GM21423 (cell line): ENCODE measurements around the gene CLASP1.
"Not testable (repeated sequence)": the region's sequence is repeated elsewhere in the genome, so short reads cannot be mapped to it uniquely, and the experiment has no call there.

Source experiments
- ATAC-seq: cut with Tn5 transposase; IDR thresholded peaks from one replicate; pipeline ENCODE4 v1.9.1; 2021; ENCODE audit warnings: mild to moderate bottlenecking, moderate library complexity; ENCODE audit not compliant: unreplicated experiment

Gene CLASP1

DNA sequence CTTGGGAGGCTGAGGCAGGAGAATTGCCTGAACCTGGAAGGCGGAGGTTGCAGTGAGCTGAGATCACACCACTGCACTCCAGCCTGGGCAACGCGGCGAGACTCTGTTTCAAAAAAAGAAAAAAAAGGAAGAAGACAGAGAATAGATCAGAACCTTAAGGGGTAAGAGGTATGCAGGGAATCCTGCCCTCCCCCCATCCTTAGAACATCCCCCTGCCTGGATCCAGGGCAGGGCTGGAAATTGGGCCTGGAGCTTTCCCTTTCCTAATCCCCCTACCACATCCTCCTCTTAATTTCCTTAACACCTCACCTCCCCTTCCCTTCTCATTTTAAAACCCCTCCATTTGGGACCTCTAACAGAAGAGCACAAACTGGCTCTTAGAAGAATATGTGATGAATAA is 62.1 kb downstream of the CLASP1 start:
- ATAC-seq = no peak

DNA sequence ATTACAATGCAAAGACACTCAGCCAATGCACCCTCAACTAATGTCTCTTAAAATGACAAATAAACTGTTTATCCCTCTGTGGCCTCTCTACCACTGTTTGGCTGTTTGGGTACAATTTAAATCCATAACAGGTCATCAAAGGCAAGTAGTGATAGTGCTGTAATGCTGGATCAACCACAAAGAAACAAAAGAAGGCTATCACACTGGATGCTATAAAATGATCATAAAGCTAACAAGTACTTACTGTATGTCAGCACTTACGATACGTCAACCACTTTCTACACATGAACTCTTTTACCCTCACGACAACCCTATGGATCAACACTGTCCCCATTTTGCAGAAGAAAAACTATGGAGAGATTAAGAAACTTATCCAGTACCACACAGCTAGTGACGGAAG is 64.5 kb downstream of the CLASP1 start:
- ATAC-seq = no peak

DNA sequence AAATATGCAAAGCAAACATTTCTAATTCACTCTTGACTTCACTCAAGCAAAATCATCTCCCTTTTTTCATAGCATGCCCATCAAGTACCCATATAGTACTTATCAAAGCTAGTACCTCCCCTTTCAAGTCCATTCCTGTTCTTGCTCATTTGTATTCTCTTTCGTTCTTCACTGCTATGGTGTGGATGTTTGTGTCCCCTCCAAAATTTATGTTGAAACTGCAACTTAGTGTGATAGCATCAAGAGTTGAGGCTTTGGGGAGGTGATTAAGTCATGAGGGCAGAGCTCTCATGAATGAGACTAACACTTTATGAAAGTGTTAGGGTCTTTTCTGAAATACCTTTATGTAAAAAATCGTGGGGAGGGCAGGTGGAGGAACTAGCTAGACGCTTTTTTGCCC is 65.7 kb downstream of the CLASP1 start:
- ATAC-seq = no peak

DNA sequence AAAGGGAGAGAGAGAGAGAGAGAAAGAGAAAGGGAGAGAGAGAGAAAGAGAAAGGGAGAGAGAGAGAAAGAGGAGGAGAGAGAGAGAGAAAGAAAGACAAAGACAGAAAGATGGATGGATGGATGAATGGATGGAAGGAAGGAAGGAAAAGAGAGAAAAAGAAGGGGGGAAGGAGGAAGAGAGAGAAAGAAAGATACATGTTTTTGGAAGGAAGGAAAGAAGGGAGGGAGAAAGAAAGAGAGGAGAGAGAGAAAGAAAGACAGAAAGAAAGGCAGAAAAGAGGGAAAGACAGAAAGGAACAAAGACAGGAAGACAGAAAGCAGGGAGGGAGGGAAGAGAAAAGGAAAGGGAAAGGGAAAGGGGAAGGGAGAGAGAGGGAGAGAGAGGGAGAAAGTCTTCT is 67.0 kb downstream of the CLASP1 start:
- ATAC-seq = no peak

GRCh38 chr2:121579309-121579708 is 70.0 kb downstream of the CLASP1 start:
- ATAC-seq = no peak

GRCh38 chr2:121577381-121577780 is 71.9 kb downstream of the CLASP1 start:
- ATAC-seq = no peak

- ATAC-seq = no peak
Measured at GRCh38 chr2:121576263-121576662, 73.0 kb downstream of the CLASP1 start.

- ATAC-seq = no peak
Measured at GRCh38 chr2:121575800-121576199, 73.5 kb downstream of the CLASP1 start.

DNA sequence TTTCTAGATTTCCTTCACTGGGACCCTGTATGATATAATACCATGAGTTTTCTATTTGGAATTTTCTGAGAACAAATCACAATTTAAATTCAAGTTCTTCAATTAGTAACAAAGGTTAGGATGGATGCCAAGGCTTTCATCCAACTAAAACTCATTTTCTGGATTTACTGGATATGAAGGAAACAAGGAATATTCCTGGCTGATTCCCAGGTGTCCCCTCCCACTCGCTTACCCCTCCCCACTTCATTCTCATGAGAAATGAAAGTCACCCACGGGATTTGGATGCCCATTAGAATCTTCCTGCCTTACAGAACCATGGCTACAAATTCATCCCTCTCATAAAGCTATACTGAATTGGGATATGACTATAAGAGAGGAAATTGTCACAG is 78.6 kb downstream of the CLASP1 start:
- ATAC-seq = no peak

DNA sequence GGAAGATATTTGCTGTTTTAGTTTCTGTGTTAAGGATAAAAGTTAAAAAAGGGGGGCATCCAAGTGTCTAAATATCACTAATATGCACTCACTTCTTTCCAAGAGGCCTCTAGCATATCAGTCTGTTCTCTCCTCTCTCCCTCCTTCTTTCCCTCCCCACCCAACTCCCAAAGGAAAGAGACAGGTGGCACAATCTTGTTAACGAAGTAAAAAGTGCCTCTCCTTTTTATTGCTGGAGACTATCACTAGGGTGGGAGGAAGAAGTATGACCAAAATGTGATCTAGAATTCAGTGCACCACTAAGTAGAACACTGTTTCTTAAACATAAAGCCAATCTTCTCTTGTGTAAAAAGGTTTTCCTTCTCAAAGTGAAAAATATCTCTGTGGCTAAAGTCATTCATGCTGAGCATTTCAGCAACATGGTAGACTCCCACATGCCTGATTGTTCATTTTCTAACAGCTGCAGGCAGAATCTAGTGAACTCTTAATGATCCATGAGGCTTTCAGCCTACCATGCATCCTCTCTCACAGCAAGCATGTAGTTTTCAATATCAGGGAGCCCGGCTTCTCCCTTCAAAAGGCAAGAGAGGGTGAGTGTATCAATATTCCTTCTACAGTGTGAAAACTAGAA is 79.1 kb downstream of the CLASP1 start:
- no peak for ATAC-seq

GRCh38 chr2:121567957-121568409 is 81.3 kb downstream of the CLASP1 start:
- ATAC-seq = no peak

- ATAC-seq = no peak
Measured at GRCh38 chr2:121567452-121567851, 81.8 kb downstream of the CLASP1 start.

DNA sequence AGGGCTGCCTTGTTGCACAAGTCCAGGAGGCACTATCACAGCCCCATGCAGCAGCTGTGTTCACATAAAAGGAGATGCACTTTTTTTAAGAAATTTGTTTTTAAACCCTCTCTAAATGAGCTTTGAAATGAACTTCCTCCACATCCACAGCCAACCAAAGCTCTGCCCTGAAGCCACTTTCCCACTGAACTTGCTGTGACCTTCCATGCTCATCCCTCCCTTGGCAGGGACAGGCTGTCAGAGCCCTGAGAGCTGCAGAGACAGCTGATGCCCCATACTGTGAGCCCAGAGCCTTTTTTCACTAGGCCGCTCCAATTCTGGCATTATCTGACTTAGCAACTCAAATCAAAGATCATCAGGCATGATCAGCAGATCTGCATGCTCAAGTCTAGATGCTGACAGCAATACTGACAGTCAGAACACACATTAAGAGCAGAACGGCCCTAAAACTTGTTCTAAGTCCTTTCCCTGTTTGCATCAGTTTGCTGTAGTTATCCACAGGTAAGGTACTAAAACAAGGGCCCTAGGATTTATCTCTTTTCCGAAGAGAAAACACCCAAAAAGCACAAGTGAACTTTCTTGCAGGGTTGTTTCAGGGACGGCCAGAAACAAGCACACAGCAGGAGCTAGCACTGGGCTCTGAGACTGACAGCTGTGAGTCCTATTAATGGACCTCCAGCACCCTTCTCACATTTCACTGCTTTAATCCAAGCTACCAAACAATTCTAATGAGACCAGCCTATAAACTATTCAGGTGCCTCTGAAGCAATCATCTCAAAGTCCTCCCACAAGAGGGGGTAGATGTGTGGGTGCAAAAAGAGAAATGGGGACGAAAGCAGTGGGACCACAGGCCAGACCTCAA is 83.6 kb downstream of the CLASP1 start:
- ATAC-seq = no peak

DNA sequence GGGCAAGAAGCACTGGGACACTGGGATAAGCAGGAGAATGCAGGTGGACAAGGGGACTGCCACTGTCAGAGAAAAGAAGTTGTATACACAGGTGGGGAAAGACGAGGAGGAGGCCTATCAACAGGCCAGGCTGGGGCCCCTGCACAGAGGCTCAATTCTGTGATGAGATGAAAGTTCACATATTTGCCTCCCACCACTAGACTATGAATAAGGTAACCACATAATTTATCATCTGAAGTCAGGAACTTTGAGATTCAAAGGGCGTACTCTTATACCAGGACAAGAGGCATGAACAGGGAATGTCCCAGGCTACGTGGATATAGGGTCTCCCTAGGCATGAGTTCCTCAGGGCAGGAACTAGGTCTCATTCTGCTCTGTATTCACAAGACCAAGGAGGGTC is 84.4 kb downstream of the CLASP1 start:
- ATAC-seq = no peak

GRCh38 chr2:121563754-121564153 is 85.5 kb downstream of the CLASP1 start:
- ATAC-seq = not testable (repeated sequence)

DNA sequence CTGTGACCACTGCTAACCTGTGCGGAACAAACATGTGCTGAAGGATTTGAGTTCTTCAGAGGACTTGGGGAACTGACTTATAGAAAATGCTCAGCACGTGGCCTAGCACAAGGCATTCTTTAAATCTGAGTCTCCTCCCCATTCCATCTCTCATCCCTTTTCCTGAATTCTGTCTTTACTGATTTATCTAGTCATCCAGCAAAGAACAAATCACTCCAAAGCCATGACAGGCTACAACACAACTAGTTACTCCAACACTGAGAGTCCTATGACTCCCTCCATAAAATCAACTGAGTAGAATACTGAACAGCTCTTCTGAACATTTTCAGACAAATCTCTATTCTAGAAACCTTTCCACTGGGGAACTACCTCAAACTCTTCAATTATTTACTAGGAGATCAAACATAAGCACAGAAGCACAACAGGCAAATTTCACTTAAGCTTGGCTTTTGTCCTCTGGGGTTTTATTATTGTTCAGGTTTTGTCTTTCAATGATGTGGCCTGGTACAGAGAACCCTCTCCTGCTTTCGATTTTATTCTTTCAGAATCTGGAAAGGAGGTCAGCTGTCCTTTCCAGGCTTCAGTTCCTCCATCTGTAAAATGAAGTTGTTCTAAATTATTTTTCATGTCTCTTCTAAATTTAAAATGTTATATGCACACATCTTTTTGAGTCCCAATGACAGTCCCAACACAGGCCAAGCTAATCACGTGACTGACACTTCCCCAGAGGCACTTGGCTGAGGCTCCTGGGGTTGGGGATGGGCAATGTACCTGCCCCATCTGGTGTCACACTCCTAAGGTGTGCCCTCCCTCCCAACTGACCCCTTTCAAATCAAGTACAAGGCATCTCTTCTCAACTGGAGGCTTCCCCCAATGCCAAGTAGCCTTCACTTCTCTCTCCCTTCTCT is 86.7 kb downstream of the CLASP1 start:
- ATAC-seq = peak; percentile 50

GRCh38 chr2:121561617-121562268 is 87.5 kb downstream of the CLASP1 start:
- no peak for ATAC-seq

GRCh38 chr2:121558329-121558728 is 90.9 kb downstream of the CLASP1 start:
- peak; percentile 49 for ATAC-seq

GRCh38 chr2:121555008-121555407 is 94.3 kb downstream of the CLASP1 start:
- ATAC-seq = no peak

DNA sequence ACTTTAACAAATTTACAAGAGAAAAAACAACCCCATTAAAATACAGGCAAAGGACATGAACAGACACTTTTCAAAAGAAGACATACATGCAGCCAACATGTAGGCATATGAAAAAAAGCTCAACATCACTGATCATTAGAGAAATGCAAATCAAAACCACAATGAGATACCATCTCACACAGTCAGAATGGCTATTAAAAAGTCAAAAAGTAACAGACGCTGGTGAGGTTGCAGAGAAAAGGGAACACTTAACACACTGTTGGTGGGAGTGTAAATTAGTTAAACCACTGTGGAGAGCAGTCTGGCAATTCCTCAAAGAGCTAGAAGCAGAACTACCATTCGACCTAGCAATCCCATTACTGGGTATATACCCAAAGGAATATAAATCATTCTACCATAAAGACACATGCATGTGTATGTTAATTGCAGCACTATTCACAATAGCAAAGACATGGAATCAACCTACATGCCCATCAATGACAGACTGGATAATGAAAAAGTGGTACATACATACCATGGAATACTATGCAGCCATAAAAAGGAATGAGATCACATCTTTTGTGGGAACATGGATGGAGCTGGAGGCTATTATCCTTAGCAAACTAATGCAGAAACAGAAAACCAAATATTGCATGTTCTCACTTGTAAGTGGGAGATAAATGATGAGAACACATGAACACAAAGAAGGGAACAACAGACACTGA is 96.6 kb downstream of the CLASP1 start:
- ATAC-seq = not testable (repeated sequence)
